ENCODE data around the gene KIF2C.
"Not testable (repeated sequence)": the region's sequence is repeated elsewhere in the genome, so short reads cannot be mapped to it uniquely, and the experiment has no call there.

KIF2C gene

DNA sequence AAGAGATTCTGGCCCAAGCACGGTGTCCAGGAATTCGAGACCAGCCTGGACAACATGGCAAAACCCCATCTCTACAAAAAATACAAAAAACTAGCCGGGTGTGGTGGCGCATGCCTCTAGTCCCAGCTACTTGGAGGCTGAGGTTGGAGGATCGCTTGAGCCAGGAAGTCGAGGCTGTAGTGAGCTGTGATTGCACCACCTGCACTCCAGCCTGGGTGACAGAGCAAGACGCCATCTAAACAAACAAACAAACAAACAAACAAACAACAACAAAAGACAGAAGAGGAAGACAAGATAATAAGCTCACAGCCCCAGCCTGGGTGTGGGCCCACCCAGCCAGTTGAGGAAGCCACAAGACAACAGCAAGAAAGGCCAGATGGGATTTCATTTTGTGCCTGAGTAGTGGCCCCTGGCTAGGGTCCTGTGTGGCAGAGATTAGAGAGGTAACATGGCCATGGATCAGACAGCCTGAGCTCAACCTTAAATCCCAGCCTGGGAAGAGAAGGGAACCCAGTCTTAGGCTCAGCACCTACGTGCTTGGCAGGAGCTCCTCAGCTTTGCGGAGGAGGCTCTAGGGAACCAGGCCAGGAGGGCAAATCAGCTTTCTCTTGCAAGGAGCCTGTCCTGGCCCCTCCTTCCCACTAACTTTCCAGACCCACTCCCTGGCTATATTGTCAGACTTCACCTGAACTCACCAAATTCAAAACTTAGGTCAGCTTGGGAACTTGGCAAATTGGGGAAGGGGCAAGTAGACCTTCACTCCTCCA, 53.3 kb downstream of the KIF2C start:
- DNase-seq (ENCODE audit: extremely low read depth in 1 of 2, low read depth in 1 of 2) = no peak

DNA sequence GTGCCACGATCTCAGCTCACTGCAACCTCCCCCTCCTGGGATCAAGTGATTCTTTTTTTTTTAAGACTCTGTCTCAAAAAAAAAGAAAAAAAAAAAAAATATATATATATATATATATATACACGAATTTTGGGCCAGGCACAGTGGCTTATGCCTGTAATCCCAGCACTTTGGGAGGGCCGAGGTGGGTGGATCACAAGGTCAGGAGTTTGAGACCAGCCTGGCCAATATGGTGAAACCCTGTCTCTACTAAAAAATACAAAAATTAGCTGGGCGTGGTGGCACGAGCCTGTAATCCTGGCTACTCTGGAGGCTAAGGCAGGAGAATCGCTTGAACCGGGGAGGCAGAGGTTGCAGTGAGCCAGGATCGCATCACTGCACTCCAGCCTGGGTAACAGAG, 58.2 kb downstream of the KIF2C start:
- DNase-seq (ENCODE audit: extremely low read depth in 1 of 2, low read depth in 1 of 2) = not testable (repeated sequence)

DNA sequence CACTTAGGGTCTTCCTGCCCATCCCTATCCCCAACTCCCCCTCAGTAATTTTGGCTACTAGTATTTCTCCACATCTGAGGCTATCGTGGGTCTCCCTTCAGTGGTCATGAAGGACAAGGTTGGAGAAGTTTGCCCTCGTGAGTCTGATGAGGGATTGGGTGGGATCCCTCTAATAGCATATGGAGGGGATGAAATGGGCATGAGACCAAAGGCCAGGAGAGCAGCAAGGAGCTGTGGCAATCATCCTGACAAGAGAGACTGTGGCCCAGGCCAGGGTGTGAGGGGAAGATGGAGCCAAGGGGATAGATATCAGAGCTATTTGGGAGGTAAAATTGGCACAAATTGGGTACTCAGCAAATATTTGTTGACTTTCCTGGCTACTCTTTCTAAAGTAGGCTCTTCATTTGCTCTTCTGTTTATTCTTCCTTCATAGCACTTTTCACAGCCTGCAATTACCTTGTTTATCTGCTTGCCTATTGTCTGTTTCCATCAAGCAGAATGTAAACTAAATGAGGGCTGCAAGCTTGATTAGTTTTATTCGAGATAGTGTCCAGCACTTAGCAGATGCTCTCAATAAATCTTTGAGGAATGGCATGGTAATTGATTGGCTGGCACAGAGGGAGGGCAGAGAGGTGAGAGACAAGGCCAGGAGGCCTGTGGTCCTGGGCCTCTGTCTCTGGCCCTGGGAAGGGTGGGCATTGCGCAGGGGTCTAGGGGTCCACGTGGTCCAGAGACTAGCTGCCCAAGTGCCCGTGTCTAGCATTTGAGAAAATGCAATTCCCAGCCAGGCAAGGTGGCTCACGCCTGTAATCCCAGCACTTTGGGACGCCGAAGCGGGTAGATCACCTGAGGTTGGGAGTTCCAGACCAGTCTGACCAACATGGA, 59.1 kb downstream of the KIF2C start:
- no peak for DNase-seq (ENCODE audit: extremely low read depth in 1 of 2, low read depth in 1 of 2)

DNA sequence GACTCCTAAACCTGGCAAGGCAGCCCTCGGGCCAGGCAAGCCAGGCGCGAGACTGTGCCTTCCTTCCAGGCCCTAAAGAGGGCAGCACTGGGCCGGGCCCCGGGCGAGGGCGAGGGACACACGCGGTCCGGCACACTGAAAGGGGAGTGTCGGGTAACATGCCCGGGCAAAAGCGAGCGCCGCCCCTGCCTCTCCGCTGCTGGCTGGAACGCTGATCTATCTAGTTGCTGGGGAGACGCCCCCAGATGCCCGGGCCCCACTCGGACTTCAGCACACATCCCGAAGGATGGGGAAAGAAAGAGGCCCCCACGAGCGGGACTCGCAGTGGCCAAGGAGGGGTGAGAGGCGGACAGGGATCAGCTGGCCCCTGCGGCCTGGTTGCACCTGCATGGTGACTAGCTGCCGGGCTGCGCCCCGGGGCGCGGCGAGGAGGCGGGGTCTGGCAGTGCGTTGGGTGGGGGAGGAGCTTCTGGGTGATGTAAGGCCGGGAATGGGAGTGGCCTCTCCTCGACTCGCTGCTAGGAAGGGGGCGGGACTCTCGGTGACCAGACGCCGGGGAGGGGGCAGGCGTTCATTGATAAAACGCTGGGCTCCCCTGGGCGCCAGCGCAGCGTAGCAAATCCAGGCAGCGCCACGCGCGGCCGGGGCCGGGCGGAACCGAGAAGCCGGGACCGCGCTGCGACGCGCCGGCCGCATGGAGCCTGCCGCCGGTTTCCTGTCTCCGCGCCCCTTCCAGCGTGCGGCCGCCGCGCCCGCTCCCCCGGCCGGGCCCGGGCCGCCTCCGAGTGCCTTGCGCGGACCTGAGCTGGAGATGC, 60.3 kb downstream of the KIF2C start, which contains the start of gene PLK3:
Gene PLK3 (plus strand): TSS at position 608 of the 815 bp plus-strand sequence. CDS start 87 bp downstream, at position 695.
- DNase-seq (ENCODE audit: extremely low read depth in 1 of 2, low read depth in 1 of 2) = peak; percentile 96

DNA sequence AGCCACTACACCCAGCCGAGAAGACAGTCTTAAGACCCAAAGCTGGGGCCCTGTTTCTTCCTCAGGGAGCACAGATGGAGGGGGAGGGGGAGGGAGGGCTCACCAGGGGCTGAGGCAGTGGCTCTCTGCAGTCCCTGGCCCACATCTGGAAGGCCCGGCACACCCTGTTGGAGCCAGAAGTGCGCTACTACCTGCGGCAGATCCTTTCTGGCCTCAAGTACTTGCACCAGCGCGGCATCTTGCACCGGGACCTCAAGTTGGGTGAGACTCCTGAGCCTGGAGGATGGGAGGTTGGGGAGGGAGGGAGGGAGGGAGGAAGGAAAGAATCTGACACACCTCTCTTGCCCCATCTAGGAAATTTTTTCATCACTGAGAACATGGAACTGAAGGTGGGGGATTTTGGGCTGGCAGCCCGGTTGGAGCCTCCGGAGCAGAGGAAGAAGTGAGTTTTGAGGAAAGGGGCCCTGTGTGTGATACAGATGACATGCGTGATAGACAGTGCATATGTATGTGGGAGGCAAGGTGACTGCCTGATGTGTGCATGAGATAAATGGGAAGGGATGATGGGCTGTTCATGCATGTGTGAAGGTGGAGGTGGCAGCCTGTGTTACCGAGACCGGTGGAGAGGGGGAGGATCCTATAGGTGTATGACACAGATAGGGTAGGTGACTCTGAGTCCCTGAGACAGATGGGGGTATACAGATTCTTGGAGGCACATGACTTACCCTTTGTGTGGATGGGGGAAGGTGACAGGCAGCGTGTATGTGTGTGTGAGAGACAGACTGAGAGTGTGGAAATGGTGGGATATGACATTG, 62.1 kb downstream of the KIF2C start:
- no peak for DNase-seq (ENCODE audit: extremely low read depth in 1 of 2, low read depth in 1 of 2)

DNA sequence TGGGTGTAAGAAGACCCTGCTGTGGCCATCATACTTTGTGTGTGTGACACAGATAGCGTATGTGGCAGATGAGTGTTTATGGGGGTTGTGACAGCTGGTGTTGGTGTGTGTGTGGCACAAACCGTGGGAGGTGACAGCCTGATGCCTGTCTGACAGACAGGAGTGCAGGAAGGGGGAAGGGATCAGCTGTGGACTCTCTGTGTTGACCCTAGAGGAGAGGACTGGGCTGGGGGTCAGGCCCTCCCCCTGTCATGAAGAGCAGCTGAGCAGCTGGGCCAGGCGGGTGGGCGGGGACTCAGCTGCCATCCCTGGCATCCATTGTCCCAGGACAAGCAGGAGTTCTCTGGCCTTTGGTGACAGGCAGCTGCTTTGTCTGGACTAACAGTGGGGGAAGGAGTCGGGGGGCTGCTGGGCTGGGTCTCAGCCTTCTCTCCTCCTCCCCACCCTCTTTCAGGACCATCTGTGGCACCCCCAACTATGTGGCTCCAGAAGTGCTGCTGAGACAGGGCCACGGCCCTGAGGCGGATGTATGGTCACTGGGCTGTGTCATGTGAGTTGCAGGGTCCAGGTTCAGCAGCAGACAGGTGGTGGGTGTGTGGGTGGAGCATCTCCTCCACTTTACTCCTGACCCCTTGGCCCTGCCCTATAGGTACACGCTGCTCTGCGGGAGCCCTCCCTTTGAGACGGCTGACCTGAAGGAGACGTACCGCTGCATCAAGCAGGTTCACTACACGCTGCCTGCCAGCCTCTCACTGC, 62.8 kb downstream of the KIF2C start:
- DNase-seq (ENCODE audit: extremely low read depth in 1 of 2, low read depth in 1 of 2) = no peak

DNA sequence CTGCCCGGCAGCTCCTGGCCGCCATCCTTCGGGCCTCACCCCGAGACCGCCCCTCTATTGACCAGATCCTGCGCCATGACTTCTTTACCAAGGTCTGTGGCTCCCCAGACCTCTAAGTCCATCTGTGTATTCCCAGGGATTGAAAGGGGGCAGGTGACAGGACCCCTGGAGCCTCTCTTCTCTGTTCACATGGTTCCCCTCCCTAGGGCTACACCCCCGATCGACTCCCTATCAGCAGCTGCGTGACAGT, 63.4 kb downstream of the KIF2C start:
- no peak for DNase-seq (ENCODE audit: extremely low read depth in 1 of 2, low read depth in 1 of 2)

DNA sequence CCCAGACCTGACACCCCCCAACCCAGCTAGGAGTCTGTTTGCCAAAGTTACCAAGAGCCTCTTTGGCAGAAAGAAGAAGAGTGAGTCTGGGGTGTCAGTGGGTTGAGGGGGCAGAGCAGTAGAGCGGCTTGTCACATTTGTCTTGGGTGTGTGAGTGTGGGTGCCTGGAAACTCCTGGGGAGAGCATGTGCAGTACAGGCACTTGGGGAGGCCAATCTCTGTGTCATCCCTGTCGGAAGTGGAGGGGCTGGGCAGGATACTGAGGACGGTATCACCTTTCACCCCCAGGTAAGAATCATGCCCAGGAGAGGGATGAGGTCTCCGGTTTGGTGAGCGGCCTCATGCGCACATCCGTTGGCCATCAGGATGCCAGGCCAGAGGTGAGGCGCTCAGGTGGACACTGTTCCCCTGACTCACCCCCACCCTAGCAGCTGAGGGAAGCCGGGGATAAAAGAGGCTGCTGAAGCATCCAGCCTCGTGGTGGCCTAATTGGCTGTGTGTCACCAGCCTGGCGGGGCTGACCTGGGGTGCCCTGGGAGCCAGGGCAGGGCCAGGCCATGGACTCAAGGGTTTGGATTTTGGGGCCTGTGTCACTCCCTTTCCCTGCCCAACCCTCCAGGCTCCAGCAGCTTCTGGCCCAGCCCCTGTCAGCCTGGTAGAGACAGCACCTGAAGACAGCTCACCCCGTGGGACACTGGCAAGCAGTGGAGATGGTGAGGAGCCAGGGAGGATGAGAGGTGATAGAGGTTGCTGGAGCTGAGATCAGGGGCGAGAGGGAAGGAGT, 63.9 kb downstream of the KIF2C start:
- no peak for DNase-seq (ENCODE audit: extremely low read depth in 1 of 2, low read depth in 1 of 2)

DNA sequence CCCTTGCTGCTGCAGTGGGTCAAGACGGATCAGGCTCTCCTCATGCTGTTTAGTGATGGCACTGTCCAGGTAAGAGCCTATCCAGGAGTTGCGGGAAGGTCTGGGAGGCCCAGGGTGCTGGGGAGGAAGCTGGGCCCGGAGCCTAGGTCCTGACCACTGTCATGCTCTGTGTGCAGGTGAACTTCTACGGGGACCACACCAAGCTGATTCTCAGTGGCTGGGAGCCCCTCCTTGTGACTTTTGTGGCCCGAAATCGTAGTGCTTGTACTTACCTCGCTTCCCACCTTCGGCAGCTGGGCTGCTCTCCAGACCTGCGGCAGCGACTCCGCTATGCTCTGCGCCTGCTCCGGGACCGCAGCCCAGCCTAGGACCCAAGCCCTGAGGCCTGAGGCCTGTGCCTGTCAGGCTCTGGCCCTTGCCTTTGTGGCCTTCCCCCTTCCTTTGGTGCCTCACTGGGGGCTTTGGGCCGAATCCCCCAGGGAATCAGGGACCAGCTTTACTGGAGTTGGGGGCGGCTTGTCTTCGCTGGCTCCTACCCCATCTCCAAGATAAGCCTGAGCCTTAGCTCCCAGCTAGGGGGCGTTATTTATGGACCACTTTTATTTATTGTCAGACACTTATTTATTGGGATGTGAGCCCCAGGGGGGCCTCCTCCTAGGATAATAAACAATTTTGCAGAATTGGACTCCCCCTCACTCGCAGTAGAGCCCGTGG, 65.8 kb downstream of the KIF2C start:
- no peak for DNase-seq (ENCODE audit: extremely low read depth in 1 of 2, low read depth in 1 of 2)

DNA sequence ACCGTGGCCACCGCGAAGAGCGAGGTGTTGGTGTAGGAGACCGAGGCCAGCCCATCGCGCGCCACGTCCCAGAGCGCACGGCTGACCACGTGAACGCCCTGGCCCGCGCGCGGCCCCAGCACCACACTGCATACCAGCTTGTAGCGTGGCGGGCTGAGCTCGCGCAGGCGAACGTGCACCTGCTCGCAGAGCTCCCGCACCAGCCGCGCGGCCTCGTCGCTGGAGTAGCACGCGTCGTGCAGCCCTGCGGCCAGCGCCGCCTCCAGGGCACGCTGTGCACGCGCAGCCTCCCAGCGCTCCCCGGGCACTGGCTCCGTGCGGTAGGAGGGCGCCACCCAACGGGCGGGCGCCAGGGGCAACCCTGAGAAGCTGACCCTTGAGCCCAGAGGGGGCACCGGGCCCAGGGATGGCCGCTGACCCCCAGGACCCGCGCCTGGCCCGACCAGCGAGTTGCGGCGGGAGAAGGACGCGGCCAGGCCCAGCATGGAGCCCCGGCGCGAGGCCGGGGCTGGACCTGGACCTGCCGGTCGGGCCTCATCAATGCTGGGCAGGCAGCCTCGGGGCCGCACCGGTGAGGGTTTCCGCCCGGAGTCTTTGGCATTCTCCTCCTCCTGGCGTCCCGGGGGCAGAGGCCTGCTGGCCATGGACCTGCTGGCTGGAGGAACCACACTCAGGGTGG, 66.5 kb downstream of the KIF2C start:
- DNase-seq (ENCODE audit: extremely low read depth in 1 of 2, low read depth in 1 of 2) = no peak

DNA sequence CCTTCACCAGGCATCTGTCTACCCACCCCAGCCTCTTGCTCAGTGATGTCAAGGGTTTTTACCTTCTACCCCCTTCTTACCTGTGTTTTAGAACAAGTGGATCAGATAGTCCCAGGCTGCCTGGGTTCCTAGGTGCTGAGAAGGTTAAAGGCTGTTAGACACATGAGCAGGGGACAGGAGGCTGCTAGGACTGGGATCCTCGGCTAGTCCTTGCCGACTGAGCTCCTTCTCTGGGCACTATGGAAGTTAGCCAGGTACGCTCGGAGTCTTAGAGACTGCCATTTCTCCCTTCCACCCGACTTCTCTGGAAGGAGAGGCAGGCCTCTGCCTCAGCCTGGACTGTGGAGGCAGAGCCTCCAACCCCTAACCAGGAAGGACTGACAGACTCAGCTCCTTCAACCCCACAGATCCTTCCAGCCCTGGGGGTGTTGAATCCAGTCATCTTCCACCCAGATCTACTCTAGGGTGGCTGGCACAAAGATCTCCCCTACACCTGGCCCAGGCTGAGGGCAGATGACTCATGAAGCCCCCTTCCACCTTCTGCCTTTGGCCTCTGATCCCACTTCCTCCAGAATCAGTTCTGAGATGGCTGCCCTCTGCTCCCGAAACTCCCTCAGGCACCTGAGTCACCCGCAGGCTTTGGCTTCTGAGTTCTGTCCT, 67.2 kb downstream of the KIF2C start, which contains the start of gene DYNLT4:
Gene DYNLT4 (minus strand): TSS at position 648 of the 660 bp plus-strand sequence. CDS start 683 bp downstream, outside the sequence.
- DNase-seq (ENCODE audit: extremely low read depth in 1 of 2, low read depth in 1 of 2) = no peak

DNA sequence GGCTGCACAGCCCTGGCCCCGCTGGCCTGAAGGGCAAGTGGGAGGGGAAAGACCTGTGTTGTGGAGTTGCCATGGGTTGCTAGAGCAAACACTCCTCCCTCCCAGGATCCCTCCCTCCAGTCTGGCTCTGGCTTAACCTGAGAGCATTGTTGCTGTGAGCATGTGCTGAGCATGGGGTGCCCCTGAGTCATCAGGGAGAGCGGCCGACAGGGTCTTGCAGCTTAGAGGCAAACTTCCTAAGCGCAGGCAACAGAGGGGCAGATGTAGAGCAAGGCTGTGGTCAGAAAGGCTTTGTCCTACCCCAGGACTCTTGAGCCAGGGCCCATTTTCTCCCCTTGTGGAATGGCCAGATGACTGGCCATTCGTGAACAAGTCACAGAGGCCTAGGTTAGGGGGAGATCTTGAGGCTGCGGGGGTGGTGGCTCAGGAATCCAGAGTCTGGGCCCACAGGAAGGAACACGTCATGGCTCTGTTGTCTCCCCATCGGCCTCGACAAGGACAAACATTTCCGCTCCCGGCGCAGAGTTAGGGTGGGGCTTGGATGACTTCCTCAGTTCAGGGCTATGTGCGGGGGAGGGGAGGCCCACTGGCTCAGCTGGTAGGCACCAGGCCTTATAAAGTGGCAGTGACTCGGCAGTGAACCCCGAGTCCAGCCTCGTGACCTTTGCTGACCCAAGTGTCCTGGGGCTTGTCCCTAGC, 67.9 kb downstream of the KIF2C start:
- peak; percentile 83 to 92 for DNase-seq (ENCODE audit: extremely low read depth in 1 of 2, low read depth in 1 of 2)

DNA sequence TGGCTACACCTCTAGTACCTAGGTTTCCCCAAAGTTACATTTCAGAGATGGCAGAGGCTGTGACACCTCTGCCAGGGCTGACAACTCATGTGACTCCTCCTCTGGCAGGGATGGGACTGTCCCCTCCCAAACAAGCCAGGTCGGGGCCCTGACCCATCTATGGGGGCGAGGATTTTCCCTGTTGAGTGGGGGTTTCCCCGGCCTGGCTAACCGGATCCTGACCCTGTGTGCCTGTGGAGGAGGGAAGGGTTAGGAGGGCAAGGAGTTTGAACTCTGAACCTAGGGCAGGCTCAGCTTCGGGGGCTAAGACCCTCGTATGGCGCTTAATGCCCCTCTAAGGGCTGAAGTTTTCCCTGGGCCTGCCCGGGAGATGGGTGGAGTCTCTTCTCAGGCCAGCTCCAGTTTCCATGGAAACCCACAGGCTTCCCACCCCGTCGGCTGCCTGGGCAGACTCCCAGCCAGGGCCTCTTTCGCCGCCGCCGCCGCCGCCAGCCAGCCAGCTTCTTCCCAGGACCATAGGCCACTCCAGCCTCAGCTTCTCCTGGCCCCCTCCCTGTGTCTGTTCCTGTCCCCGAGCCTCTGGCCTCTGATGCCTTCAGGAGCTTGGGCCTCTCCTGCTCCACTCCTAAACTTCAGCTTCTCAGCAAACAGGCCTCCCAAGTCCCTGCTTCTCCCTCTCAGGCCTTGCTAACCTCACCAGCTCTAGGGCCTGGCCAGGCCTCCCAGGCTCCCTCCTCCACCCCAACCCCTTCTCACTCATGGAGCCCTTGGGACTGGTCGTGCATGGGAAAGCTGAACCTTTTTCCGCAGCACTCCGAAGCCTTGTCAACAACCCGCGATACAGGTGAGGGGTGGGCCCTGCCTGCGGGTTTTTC, 68.7 kb downstream of the KIF2C start, which contains the start of gene BTBD19:
Gene BTBD19 (plus strand): TSS at position 461 of the 875 bp plus-strand sequence. CDS start 298 bp downstream, at position 759.
- DNase-seq (ENCODE audit: extremely low read depth in 1 of 2, low read depth in 1 of 2) = no peak

DNA sequence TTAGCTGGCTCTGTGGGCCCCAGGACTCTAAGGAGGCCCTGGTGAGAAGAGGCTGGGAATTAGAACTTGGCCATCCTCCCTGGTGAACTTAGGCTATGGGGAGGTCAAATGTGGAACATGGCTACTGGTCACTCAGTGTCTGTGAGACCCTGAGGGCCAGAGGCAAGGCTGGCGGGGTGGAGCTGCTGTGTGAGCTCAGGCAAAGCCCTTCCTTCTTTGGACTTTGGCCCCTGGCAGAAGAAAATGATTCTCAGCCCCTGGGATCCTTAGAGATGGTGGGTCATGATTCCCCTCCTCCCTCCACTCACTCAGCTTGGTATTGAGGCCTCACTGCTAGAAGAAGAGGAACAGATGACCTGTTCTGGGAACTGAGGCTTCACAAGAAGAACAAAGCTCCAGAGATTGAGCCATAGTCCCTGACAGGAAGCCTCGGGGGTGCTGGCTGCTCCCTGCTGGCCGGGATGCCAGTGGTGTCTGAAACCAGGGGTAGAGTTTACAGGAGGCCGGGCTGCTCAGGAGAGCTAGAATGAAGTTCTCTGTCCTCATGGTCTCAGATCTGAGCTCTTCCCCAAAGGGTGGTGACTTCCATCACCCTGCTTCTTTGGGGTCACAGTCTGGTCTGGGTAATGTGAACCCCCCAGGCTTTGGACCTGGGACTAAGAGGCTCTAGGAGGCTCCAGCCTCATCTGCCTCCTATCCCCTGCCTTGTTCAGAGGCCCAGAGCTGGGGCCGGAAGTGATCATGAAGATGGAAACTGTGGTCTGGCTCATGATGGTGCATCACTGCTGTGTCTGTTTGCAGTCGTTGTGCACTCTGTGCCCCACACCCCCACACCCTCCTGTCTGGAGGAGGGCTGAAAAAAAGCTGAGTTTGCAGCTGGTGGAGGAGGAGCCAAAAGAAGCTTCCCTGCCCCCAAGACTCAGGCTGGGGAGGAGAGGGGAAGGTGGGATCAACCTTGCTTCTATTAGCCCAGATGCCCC, 69.6 kb downstream of the KIF2C start:
- peak; percentile 70 to 73 for DNase-seq (ENCODE audit: extremely low read depth in 1 of 2, low read depth in 1 of 2)
